OCI-LY3 (cell line): ENCODE data around the gene ARPIN.
A peak's percentile ranks its signal among the peaks of the same experiment; 100 is the strongest.

Source experiments
- H2AFZ ChIP-seq: fragments of 200-600, 300-600 bp; shearing (Covaris generic); 2 replicates; pipeline ENCODE4 v1.6.0; 2014; ENCODE audit warnings: antibody characterized with exemption, low read depth, low read length
- H3K27ac ChIP-seq: fragments of 200-600, 300-600 bp; sonication (generic); 2 replicates; pipeline ENCODE4 v1.5.1; 2014; ENCODE audit warnings: mild to moderate bottlenecking, low read length, moderate library complexity, mixed read lengths
- H3K27me3 ChIP-seq: fragments of 200-600, 300-600 bp; sonication (generic); 2 replicates; pipeline ENCODE4 v1.6.1; 2014; ENCODE audit warnings: low read depth, low read length, mixed read lengths
- H3K36me3 ChIP-seq: fragments of 200-600, 300-600 bp; sonication (generic); replicated peaks from 2 replicates; pipeline ENCODE3; 2014; ENCODE audit warnings: low read depth, low read length, mixed read lengths
- H3K4me1 ChIP-seq: fragments of 300-600, 200-600 bp; sonication (generic); 2 replicates; pipeline ENCODE4 v1.6.1; 2014; ENCODE audit warnings: low read length, mixed read lengths
- H3K4me2 ChIP-seq: fragments of 200-600, 300-600 bp; sonication (generic); 2 replicates; pipeline ENCODE4 v1.6.1; 2014; ENCODE audit warnings: low read length, mixed read lengths
- H3K4me3 ChIP-seq: fragments of 300-600, 200-600 bp; sonication (generic); 2 replicates; pipeline ENCODE4 v1.5.1; 2014; ENCODE audit warnings: antibody characterized with exemption, mild to moderate bottlenecking, low read length, moderate library complexity
- H3K79me2 ChIP-seq: fragments of 300-600, 200-600 bp; shearing (Covaris generic); 2 replicates; pipeline ENCODE4 v1.6.1; 2014; ENCODE audit warnings: mild to moderate bottlenecking, low read length, mixed read lengths
- H3K9ac ChIP-seq: fragments of 300-600, 200-600 bp; shearing (Covaris generic); 2 replicates; pipeline ENCODE4 v1.6.0; 2014; ENCODE audit warnings: mild to moderate bottlenecking, low read length, moderate library complexity
- H3K9me3 ChIP-seq: fragments of 200-600, 300-600 bp; shearing (Covaris generic); 2 replicates; pipeline ENCODE4 v1.6.1; 2014; ENCODE audit warnings: low read length, mixed read lengths; ENCODE audit not compliant: insufficient read depth
- H4K20me1 ChIP-seq: fragments of 200-600, 300-600 bp; sonication (generic); 2 replicates; pipeline ENCODE4 v1.6.1; 2016; ENCODE audit warnings: low read length, mixed read lengths; ENCODE audit not compliant: insufficient read depth
- CTCF ChIP-seq: fragments of 200-600, 300-600 bp; sonication (generic); IDR thresholded peaks from 2 replicates; pipeline ENCODE4 v1.5.1; 2014; ENCODE audit warnings: antibody characterized with exemption, low read length, low read depth
- EZH2phosphoT487 ChIP-seq: fragments of 200-600 bp; shearing (Covaris generic); IDR thresholded peaks from 2 replicates; pipeline ENCODE4 v1.6.1; 2018; ENCODE audit warnings: antibody characterized with exemption, mixed run types, low read depth

Gene ARPIN

GRCh38 chr15:89860891-89861290, 51.9 kb downstream of the ARPIN start:
- Histone ChIP-seq H3K9me3 (no peaks in the 10 kb centered on the region), H3K9ac (no peak overlapping the region), H3K27me3 (no peaks in the 10 kb centered on the region), H3K79me2 (no peaks in the 10 kb centered on the region), H3K36me3 (peaks cover 41% of the 10 kb centered on the region), H3K4me2 (peak overlapping the region; percentile 28; the same call in 1 of the 2 replicates), H3K27ac (no peak overlapping the region), H4K20me1 (no peaks in the 10 kb centered on the region), H2AFZ (no peak overlapping the region), H3K4me1 (peaks cover 25% of the 10 kb centered on the region), H3K4me3 (no peak overlapping the region)
- no peak for TF ChIP-seq CTCF
- TF ChIP-seq EZH2phosphoT487: no peak

GRCh38 chr15:89860431-89860830, 52.3 kb downstream of the ARPIN start:
- Histone ChIP-seq H3K4me1 (peaks cover 26% of the 10 kb centered on the region), H3K36me3 (peaks cover 40% of the 10 kb centered on the region), H3K27ac (no peak overlapping the region), H3K27me3 (no peaks in the 10 kb centered on the region), H3K9me3 (no peaks in the 10 kb centered on the region), H3K79me2 (no peaks in the 10 kb centered on the region), H3K9ac (no peak overlapping the region), H4K20me1 (no peaks in the 10 kb centered on the region), H3K4me2 (peak overlapping the region; percentile 28; the same call in 1 of the 2 replicates), H2AFZ (no peak overlapping the region), H3K4me3 (no peak overlapping the region)
- TF ChIP-seq CTCF: no peak
- TF ChIP-seq EZH2phosphoT487: no peak

GRCh38 chr15:89858661-89859458, 53.9 kb downstream of the ARPIN start:
- H3K27ac ChIP-seq: no peak overlapping the region
- H3K36me3 ChIP-seq: peaks cover 39% of the 10 kb centered on the region
- H4K20me1 ChIP-seq: no peaks in the 10 kb centered on the region
- H3K9ac ChIP-seq: no peak overlapping the region
- TF ChIP-seq EZH2phosphoT487 (no peak), CTCF (no peak)
- no peak overlapping the region for H3K4me3 ChIP-seq
- no peaks in the 10 kb centered on the region for H3K9me3 ChIP-seq
- no peaks in the 10 kb centered on the region for H3K79me2 ChIP-seq
- no peak overlapping the region for H2AFZ ChIP-seq
- no peak overlapping the region for H3K4me2 ChIP-seq
- H3K27me3 ChIP-seq: no peaks in the 10 kb centered on the region
- H3K4me1 ChIP-seq: peaks cover 26% of the 10 kb centered on the region

- H3K4me1 ChIP-seq: peaks cover 32% of the 10 kb centered on the region
- no peaks in the 10 kb centered on the region for H4K20me1 ChIP-seq
- H3K27me3 ChIP-seq: no peaks in the 10 kb centered on the region
- H3K36me3 ChIP-seq: peaks cover 38% of the 10 kb centered on the region
- no peak overlapping the region for H3K4me3 ChIP-seq
- no peak overlapping the region for H3K27ac ChIP-seq
- H3K79me2 ChIP-seq: no peaks in the 10 kb centered on the region
- no peak overlapping the region for H2AFZ ChIP-seq
- H3K9me3 ChIP-seq: no peaks in the 10 kb centered on the region
- no peak overlapping the region for H3K4me2 ChIP-seq
- no peak for TF ChIP-seq EZH2phosphoT487
- no peak overlapping the region for H3K9ac ChIP-seq
Measured at GRCh38 chr15:89857673-89858072, 55.1 kb downstream of the ARPIN start.
